Testis (tissue), 2 donors: ENCODE data around the gene VPS18.

Source experiments
- POLR2A ChIP-seq: fragments of 450-650 bp; IDR thresholded peaks from one replicate; pipeline ENCODE4 v1.6.1; 2017; ENCODE audit warnings: antibody characterized with exemption, mild to moderate bottlenecking, moderate library complexity
- TF ChIP-seq, protein P1 (sequence below), 3 experiments: fragments of 450-650 bp in 2 of 3; fragments of 200-600 bp in 1 of 3; sonication (generic) in 1 of 3; IDR thresholded peaks; one replicate each; pipeline ENCODE4 v1.5.1; 2016 to 2019; ENCODE audit warnings: antibody characterized with exemption in 3 of 3, mild to moderate bottlenecking in 2 of 3, moderate library complexity in 1 of 3

DNA sequence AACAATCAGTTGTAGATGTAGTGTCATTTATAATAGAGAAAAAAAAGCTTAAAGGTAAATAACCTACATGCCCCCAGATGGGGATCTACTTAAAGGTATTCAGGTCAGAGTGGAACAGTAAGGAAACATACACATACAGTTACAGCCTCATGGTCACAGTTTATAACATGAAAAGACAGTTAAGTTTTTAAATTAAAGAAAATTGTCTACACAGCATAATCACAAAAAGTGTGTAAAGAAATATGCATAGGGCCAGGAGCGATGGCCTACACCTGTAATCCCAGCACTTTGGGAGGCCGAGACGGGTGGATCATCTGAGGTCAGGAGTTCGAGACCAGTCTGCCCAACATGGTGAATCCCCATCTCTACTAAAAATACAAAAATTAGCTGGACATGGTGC, 27.1 kb upstream of the VPS18 start:
- TF ChIP-seq POLR2A = no peak
- TF ChIP-seq, protein P1, sequence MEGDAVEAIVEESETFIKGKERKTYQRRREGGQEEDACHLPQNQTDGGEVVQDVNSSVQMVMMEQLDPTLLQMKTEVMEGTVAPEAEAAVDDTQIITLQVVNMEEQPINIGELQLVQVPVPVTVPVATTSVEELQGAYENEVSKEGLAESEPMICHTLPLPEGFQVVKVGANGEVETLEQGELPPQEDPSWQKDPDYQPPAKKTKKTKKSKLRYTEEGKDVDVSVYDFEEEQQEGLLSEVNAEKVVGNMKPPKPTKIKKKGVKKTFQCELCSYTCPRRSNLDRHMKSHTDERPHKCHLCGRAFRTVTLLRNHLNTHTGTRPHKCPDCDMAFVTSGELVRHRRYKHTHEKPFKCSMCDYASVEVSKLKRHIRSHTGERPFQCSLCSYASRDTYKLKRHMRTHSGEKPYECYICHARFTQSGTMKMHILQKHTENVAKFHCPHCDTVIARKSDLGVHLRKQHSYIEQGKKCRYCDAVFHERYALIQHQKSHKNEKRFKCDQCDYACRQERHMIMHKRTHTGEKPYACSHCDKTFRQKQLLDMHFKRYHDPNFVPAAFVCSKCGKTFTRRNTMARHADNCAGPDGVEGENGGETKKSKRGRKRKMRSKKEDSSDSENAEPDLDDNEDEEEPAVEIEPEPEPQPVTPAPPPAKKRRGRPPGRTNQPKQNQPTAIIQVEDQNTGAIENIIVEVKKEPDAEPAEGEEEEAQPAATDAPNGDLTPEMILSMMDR (IDR thresholded peaks at IDR 0.05) = no peak
